Measurements from ENCODE around the gene CLIP2. TPM values are rescaled to one million over a fixed set of nuclear protein-coding genes. Genes with fewer than 3 reads are reported as not detected.
A peak's percentile ranks its signal among the peaks of the same experiment; 100 is the strongest.

The CLIP2 gene
- total RNA-seq, 1 experiment from 2014 or later, result 39.9 TPM

DNA sequence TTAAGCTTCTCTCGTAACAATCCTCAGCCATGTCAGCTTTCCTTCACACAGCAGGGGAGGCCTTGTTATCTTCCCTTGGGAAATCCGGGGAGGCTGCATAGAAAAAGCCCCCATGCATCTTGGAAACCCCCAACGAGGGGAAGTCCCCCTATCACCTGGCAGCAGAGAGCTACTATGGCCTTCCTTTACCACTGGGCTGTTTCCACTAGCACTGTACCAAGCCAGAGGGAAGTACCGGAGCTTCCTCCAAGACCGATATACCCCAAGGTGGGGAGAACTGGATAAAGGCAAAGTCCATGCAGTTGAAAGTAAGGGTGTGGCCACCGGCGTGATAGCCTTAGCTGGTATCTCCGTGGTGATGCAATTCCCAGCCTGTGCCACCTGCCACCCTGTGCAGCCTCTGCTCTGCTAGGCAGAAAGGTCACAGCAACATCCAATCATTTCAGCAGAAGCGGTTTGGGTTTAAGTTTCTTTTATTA, 4.4 kb upstream of the CLIP2 start:
- in situ Hi-C loops (cut with HindIII; ENCODE audit: low pct_unique_long_range_greater_than_20kb, low sequenced_read_pairs), result no loop called here
- Histone ChIP-seq H3K36me3 (ENCODE audit: control insufficient read depth, insufficient read depth, low read length) (no peaks in the 10 kb centered on the region), H3K27me3 (ENCODE audit: control insufficient read depth, insufficient read depth, low read length) (no peaks in the 10 kb centered on the region), H3K4me1 (ENCODE audit: control insufficient read depth, insufficient read depth, low read length) (peaks cover 55% of the 10 kb centered on the region), H3K27ac (ENCODE audit: low read length) (peak overlapping the region; percentile 64), H3K9me3 (ENCODE audit: control insufficient read depth, insufficient read depth, low read depth, low read length) (no peaks in the 10 kb centered on the region), H3K4me3 (ENCODE audit: low read depth in 2 of 2, low read length in 2 of 2) (no peak overlapping the region)
- no TSS peak for BruUV-seq (replicated peaks)
- no peak for ATAC-seq
- POLR2A ChIA-PET, result no interaction called here
- intact Hi-C loops (cut with micrococcal nuclease; ENCODE audit: unreplicated experiment), result no loop called here
- CTCF ChIA-PET, result interaction anchor here (0.5 to 1.8 kb wide), 2 partner anchors 10 to 11 kb away, joined by 6 to 9 read pairs; no protein-coding TSS in a partner anchor
- no peak for DNase-seq (ENCODE audit: low read depth, low spot score)
- TF ChIP-seq TCF7L2 (IDR thresholded peaks at IDR 0.05; ENCODE audit: low read depth, low read length), result no peak
- TF ChIP-seq, protein P1, sequence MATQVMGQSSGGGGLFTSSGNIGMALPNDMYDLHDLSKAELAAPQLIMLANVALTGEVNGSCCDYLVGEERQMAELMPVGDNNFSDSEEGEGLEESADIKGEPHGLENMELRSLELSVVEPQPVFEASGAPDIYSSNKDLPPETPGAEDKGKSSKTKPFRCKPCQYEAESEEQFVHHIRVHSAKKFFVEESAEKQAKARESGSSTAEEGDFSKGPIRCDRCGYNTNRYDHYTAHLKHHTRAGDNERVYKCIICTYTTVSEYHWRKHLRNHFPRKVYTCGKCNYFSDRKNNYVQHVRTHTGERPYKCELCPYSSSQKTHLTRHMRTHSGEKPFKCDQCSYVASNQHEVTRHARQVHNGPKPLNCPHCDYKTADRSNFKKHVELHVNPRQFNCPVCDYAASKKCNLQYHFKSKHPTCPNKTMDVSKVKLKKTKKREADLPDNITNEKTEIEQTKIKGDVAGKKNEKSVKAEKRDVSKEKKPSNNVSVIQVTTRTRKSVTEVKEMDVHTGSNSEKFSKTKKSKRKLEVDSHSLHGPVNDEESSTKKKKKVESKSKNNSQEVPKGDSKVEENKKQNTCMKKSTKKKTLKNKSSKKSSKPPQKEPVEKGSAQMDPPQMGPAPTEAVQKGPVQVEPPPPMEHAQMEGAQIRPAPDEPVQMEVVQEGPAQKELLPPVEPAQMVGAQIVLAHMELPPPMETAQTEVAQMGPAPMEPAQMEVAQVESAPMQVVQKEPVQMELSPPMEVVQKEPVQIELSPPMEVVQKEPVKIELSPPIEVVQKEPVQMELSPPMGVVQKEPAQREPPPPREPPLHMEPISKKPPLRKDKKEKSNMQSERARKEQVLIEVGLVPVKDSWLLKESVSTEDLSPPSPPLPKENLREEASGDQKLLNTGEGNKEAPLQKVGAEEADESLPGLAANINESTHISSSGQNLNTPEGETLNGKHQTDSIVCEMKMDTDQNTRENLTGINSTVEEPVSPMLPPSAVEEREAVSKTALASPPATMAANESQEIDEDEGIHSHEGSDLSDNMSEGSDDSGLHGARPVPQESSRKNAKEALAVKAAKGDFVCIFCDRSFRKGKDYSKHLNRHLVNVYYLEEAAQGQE (IDR thresholded peaks at IDR 0.05; ENCODE audit: insufficient read depth in 1 of 2, low read depth in 2 of 2, low read length in 1 of 2), result no peak
- TF ChIP-seq, protein P2, sequence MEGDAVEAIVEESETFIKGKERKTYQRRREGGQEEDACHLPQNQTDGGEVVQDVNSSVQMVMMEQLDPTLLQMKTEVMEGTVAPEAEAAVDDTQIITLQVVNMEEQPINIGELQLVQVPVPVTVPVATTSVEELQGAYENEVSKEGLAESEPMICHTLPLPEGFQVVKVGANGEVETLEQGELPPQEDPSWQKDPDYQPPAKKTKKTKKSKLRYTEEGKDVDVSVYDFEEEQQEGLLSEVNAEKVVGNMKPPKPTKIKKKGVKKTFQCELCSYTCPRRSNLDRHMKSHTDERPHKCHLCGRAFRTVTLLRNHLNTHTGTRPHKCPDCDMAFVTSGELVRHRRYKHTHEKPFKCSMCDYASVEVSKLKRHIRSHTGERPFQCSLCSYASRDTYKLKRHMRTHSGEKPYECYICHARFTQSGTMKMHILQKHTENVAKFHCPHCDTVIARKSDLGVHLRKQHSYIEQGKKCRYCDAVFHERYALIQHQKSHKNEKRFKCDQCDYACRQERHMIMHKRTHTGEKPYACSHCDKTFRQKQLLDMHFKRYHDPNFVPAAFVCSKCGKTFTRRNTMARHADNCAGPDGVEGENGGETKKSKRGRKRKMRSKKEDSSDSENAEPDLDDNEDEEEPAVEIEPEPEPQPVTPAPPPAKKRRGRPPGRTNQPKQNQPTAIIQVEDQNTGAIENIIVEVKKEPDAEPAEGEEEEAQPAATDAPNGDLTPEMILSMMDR (IDR thresholded peaks at IDR 0.05), result no peak
- no peak for TF ChIP-seq SIN3A (IDR thresholded peaks at IDR 0.05; ENCODE audit: borderline replicate concordance, insufficient read depth, low read depth, low read length)
- TF ChIP-seq POLR2AphosphoS5 (IDR thresholded peaks at IDR 0.05; ENCODE audit: low read depth, low read length), result no peak

DNA sequence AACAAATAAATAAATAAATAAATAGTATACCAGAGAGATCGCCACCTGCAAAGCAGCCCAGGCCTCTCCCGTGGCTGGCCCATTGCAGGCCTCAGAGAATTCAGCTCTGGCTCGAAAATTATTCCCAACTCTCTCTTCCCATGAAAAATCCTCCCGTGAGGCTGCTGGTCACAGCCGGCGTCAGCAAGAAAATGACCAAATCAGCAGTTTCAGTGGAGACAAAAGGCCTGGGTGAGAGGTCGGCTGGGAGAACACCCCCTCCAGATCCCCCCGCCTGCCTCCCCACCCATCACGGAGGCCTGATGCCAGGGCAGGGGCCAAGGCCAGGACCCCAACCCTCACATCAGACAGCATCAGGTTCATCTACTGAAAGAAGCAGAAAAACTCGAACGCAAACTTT, 3.1 kb upstream of the CLIP2 start:
- in situ Hi-C loops (cut with HindIII; ENCODE audit: low pct_unique_long_range_greater_than_20kb, low sequenced_read_pairs), result no loop called here
- no peaks in the 10 kb centered on the region for H3K36me3 ChIP-seq (ENCODE audit: control insufficient read depth, insufficient read depth, low read length)
- intact Hi-C loops (cut with micrococcal nuclease; ENCODE audit: unreplicated experiment), result no loop called here
- BruUV-seq (replicated peaks), result no TSS peak
- no peak overlapping the region for H3K4me3 ChIP-seq (ENCODE audit: low read depth in 2 of 2, low read length in 2 of 2)
- no peak for ATAC-seq
- H3K27ac ChIP-seq (ENCODE audit: low read length), result peak overlapping the region; percentile 64; the same call in 1 of the 2 replicates
- no peaks in the 10 kb centered on the region for H3K9me3 ChIP-seq (ENCODE audit: control insufficient read depth, insufficient read depth, low read depth, low read length)
- TF ChIP-seq TCF7L2 (IDR thresholded peaks at IDR 0.05; ENCODE audit: low read depth, low read length), result no peak
- TF ChIP-seq, protein P2 (IDR thresholded peaks at IDR 0.05), result no peak
- TF ChIP-seq POLR2AphosphoS5 (IDR thresholded peaks at IDR 0.05; ENCODE audit: low read depth, low read length), result no peak
- TF ChIP-seq SIN3A (IDR thresholded peaks at IDR 0.05; ENCODE audit: borderline replicate concordance, insufficient read depth, low read depth, low read length), result no peak
- TF ChIP-seq, protein P1 (IDR thresholded peaks at IDR 0.05; ENCODE audit: insufficient read depth in 1 of 2, low read depth in 2 of 2, low read length in 1 of 2), result no peak
- H3K27me3 ChIP-seq (ENCODE audit: control insufficient read depth, insufficient read depth, low read length), result no peaks in the 10 kb centered on the region
- POLR2A ChIA-PET, result interaction anchor here (0.9 kb wide), 1 partner anchor 10 kb away, joined by 3 read pairs; no protein-coding TSS in a partner anchor
- H3K4me1 ChIP-seq (ENCODE audit: control insufficient read depth, insufficient read depth, low read length), result peaks cover 45% of the 10 kb centered on the region
- DNase-seq (ENCODE audit: low read depth, low spot score), result no peak
- CTCF ChIA-PET, result no interaction called here

All from Panc1 (cell line).